Measurements from ENCODE around the gene PTOV1.

DNA sequence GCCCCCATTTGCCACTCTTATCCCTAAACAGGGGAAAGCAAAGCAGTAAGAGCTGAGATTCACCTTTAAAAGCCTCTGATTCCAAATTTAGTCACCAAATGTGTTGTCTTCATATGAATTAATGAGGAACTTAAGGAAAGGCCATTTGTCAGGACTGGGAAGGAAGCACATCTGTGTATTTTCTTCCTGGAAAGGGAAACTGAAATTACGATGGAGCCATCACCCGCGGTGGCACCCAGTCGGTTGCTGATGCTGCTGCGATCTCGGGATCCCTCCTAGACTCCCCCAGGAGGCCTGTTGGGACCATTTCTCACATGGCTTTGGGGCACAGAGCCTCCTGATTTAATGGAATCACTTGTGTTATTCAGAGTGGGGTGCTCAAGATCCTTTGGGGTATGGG lies 53.2 kb downstream of the PTOV1 start:
- TF ChIP-seq, protein P1, sequence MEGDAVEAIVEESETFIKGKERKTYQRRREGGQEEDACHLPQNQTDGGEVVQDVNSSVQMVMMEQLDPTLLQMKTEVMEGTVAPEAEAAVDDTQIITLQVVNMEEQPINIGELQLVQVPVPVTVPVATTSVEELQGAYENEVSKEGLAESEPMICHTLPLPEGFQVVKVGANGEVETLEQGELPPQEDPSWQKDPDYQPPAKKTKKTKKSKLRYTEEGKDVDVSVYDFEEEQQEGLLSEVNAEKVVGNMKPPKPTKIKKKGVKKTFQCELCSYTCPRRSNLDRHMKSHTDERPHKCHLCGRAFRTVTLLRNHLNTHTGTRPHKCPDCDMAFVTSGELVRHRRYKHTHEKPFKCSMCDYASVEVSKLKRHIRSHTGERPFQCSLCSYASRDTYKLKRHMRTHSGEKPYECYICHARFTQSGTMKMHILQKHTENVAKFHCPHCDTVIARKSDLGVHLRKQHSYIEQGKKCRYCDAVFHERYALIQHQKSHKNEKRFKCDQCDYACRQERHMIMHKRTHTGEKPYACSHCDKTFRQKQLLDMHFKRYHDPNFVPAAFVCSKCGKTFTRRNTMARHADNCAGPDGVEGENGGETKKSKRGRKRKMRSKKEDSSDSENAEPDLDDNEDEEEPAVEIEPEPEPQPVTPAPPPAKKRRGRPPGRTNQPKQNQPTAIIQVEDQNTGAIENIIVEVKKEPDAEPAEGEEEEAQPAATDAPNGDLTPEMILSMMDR (IDR thresholded peaks at IDR 0.05) = no peak
- no peak for TF ChIP-seq POLR2A (IDR thresholded peaks at IDR 0.05)
